OCI-LY7 (cell line): ENCODE data around the gene EXOC4. TPM values are rescaled to one million over a fixed set of nuclear protein-coding genes. Genes with fewer than 3 reads are reported as not detected.

ENCODE experiments used
- BruUV-seq: library from RNA; stranded (reverse); fragments of 400-500 nt; replicated peaks from 2 replicates; lab custom pipeline; 2021; lab: Mats Ljungman, UMichigan
- CTCF ChIA-PET: fragments of 300-600 bp; sonication (Branson Sonifier 250); formaldehyde crosslinking; loops from one replicate; lab custom pipeline; 2022; ENCODE audit warnings: antibody characterized with exemption; ENCODE audit not compliant: unreplicated experiment; lab: Charles Lee
- POLR2A ChIA-PET: fragments of 300-600 bp; sonication (Branson Sonifier 250); formaldehyde crosslinking; loops from one replicate; lab custom pipeline; 2022; ENCODE audit warnings: antibody characterized with exemption; lab: Charles Lee
- DNase-seq: peaks from one replicate; pipeline ENCODE4 v3.0.0-alpha.2; 2015; ENCODE audit warnings: low spot score
- H2AFZ ChIP-seq: fragments of 200-600 bp; sonication (generic), shearing (Covaris generic); 2 replicates; pipeline ENCODE4 v1.6.1; 2014; ENCODE audit warnings: mild to moderate bottlenecking, antibody characterized with exemption, low read length, moderate library complexity
- H3K27ac ChIP-seq: fragments of 200-600 bp; sonication (generic); 2 replicates; pipeline ENCODE4 v1.5.1; 2014; ENCODE audit warnings: mixed run types, low read depth, mild to moderate bottlenecking, moderate library complexity, low read length, inconsistent platforms; ENCODE audit not compliant: poor library complexity, severe bottlenecking
- H3K36me3 ChIP-seq: fragments of 200-600 bp; sonication (generic); 2 replicates; pipeline ENCODE4 v1.6.1; 2014; ENCODE audit warnings: mild to moderate bottlenecking, antibody characterized with exemption, low read length, moderate library complexity, mixed read lengths; ENCODE audit not compliant: insufficient read depth
- H3K4me1 ChIP-seq: fragments of 200-600 bp; sonication (generic); 2 replicates; pipeline ENCODE4 v1.5.1; 2014; ENCODE audit warnings: mild to moderate bottlenecking, low read length; ENCODE audit not compliant: insufficient read depth, poor library complexity, severe bottlenecking
- H3K4me2 ChIP-seq: fragments of 200-600 bp; sonication (generic); 2 replicates; pipeline ENCODE4 v1.6.1; 2014; ENCODE audit warnings: mild to moderate bottlenecking, low read length
- H3K4me3 ChIP-seq: fragments of 200-600 bp; sonication (generic); 2 replicates; pipeline ENCODE4 v1.5.1; 2014; ENCODE audit warnings: mild to moderate bottlenecking, low read depth, low read length; ENCODE audit not compliant: poor library complexity, severe bottlenecking
- H3K79me2 ChIP-seq: fragments of 200-600 bp; sonication (generic); 2 replicates; pipeline ENCODE4 v1.6.1; 2016; ENCODE audit warnings: low read depth, mild to moderate bottlenecking, low read length, moderate library complexity, mixed read lengths; ENCODE audit not compliant: insufficient read depth
- H3K9me2 ChIP-seq: fragments of 200-600 bp; sonication (generic); 2 replicates; pipeline ENCODE4 v1.6.1; 2016; ENCODE audit warnings: mild to moderate bottlenecking, low read length, mixed read lengths; ENCODE audit not compliant: insufficient read depth
- H3K9me3 ChIP-seq: fragments of 200-600 bp; sonication (generic); 2 replicates; pipeline ENCODE4 v1.6.1; 2014; ENCODE audit warnings: mild to moderate bottlenecking, mixed run types, low read length, mixed read lengths
- H4K20me1 ChIP-seq: fragments of 200-600 bp; sonication (generic); 2 replicates; pipeline ENCODE4 v1.6.1; 2014; ENCODE audit warnings: mild to moderate bottlenecking, antibody characterized with exemption, low read length, moderate library complexity, mixed read lengths; ENCODE audit not compliant: insufficient read depth
- EZH2phosphoT487 ChIP-seq: fragments of 200-600 bp; sonication (generic); IDR thresholded peaks from 2 replicates; pipeline ENCODE4 v1.6.1; 2018; ENCODE audit warnings: low read depth, borderline replicate concordance, mild to moderate bottlenecking, mixed run types, antibody characterized with exemption, low read length, moderate library complexity, mixed read lengths
- intact Hi-C: fragments of 100-400 bp; cut with micrococcal nuclease; formaldehyde crosslinking; loops from one replicate; pipeline ENCODE4 v1.10.0; 2022; ENCODE audit not compliant: unreplicated experiment
- total RNA-seq, 2 experiments: library from RNA; depleted of rRNA in 1 of 2; stranded (reverse); fragments of >200 nt in 1 of 2; shearing (Covaris generic) in 1 of 2; gene quantifications; 2 replicates each; pipeline ENCODE4 v1.2.3, GENCODE V29; 2014 to 2022
- TF ChIP-seq, protein P1 (sequence below): fragments of 200-600 bp; sonication (generic); conservative IDR thresholded peaks from 2 replicates; pipeline ENCODE4 v1.5.1; 2014; ENCODE audit warnings: mild to moderate bottlenecking, antibody characterized with exemption, low read length, moderate library complexity, mixed read lengths

Gene EXOC4
- total RNA-seq, 2 experiments from 2014 or later, result 75.1 to 93.2 TPM

DNA sequence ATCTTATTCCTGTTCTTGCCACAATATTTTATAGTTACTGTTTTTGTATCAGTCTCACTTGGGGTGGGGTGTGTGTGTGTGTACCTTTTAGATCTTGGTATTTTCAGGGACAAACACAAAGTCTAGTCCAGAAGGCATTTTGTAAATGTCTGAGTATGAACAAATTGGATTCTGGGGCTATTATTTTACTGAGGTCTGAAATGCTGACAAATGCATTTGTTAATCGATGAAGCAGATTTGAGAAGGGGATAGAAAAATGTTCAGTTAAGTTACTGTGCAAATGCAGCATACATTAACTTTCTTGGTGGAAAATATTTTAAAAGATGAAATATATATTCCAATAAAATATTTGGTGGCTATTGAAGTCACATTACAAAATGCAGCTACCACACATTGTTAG lies 267.4 kb downstream of the EXOC4 start:
- no TSS peak for BruUV-seq
- POLR2A ChIA-PET, result interaction anchor here (0.5 kb wide), 1 partner anchor 635 kb away, joined by 4 read pairs; no protein-coding TSS in a partner anchor
- no peaks in the 10 kb centered on the region for H3K4me1 ChIP-seq
- H3K4me3 ChIP-seq, result no peak overlapping the region
- H2AFZ ChIP-seq, result no peak overlapping the region
- intact Hi-C loops, result no loop called here
- no peaks in the 10 kb centered on the region for H3K9me2 ChIP-seq
- TF ChIP-seq, protein P1, sequence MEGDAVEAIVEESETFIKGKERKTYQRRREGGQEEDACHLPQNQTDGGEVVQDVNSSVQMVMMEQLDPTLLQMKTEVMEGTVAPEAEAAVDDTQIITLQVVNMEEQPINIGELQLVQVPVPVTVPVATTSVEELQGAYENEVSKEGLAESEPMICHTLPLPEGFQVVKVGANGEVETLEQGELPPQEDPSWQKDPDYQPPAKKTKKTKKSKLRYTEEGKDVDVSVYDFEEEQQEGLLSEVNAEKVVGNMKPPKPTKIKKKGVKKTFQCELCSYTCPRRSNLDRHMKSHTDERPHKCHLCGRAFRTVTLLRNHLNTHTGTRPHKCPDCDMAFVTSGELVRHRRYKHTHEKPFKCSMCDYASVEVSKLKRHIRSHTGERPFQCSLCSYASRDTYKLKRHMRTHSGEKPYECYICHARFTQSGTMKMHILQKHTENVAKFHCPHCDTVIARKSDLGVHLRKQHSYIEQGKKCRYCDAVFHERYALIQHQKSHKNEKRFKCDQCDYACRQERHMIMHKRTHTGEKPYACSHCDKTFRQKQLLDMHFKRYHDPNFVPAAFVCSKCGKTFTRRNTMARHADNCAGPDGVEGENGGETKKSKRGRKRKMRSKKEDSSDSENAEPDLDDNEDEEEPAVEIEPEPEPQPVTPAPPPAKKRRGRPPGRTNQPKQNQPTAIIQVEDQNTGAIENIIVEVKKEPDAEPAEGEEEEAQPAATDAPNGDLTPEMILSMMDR, result no peak
- TF ChIP-seq EZH2phosphoT487, result no peak
- no peak overlapping the region for H3K4me2 ChIP-seq
- no peaks in the 10 kb centered on the region for H3K36me3 ChIP-seq
- H3K79me2 ChIP-seq, result no peaks in the 10 kb centered on the region
- CTCF ChIA-PET, result no interaction called here
- H4K20me1 ChIP-seq, result no peaks in the 10 kb centered on the region
- no peaks in the 10 kb centered on the region for H3K9me3 ChIP-seq
- H3K27ac ChIP-seq, result no peak overlapping the region
- DNase-seq, result no peak

DNA sequence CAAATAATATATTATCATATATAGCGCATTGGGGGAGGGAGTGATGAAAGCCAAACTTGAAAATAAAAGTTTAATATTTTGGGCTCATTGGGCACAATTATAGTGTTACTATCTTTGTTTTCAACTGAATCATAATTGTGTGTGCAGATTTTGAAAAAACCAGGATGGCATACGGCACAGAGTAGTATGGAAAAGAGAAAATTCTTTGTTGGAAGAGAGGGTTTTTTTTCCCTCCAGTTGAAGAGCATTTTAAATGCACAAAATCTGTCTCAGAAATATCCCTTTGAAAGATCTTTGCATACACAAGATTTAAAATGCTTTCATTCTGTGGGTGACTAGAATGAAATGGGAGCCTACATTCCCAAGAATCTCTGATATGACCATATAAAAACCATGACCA lies 269.6 kb downstream of the EXOC4 start:
- H3K36me3 ChIP-seq, result no peaks in the 10 kb centered on the region
- H3K27ac ChIP-seq, result no peak overlapping the region
- H3K9me3 ChIP-seq, result no peaks in the 10 kb centered on the region
- ChIA-PET POLR2A (interaction anchor here (1.0 kb wide), 1 partner anchor 23 kb away, joined by 3 read pairs; no protein-coding TSS in a partner anchor), CTCF (no interaction called here)
- no peak for TF ChIP-seq EZH2phosphoT487
- TF ChIP-seq, protein P1, result no peak
- intact Hi-C loops, result no loop called here
- no peak overlapping the region for H2AFZ ChIP-seq
- H3K4me3 ChIP-seq, result no peak overlapping the region
- DNase-seq, result no peak
- BruUV-seq, result no TSS peak
- H3K4me2 ChIP-seq, result no peak overlapping the region
- H4K20me1 ChIP-seq, result no peaks in the 10 kb centered on the region
- H3K4me1 ChIP-seq, result no peaks in the 10 kb centered on the region
- no peaks in the 10 kb centered on the region for H3K79me2 ChIP-seq
- H3K9me2 ChIP-seq, result no peaks in the 10 kb centered on the region

DNA sequence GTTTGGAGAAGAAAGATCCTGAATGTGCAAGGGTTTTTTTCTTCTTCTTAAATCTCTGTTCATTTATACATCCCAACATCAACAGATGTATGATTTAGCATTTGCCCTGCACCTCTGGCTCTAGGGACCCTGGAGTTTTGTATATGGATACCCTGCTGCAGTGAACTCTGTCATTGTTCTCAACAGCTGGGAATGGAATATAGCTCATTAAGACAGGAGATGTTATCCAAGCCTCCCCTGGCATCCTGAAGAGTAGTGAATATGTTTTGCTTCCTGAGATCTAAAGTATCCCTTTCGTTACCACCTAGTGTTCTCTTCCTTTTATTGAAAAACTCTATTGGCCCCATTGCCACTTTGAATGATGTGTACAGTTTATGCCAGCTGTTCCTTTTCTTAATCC lies 275.9 kb downstream of the EXOC4 start:
- Histone ChIP-seq H2AFZ (no peak overlapping the region), H3K9me3 (no peaks in the 10 kb centered on the region), H3K79me2 (no peaks in the 10 kb centered on the region), H3K4me2 (no peak overlapping the region), H3K36me3 (no peaks in the 10 kb centered on the region), H3K27ac (no peak overlapping the region), H3K9me2 (no peaks in the 10 kb centered on the region), H3K4me3 (no peak overlapping the region), H4K20me1 (no peaks in the 10 kb centered on the region), H3K4me1 (no peaks in the 10 kb centered on the region)
- no TSS peak for BruUV-seq
- DNase-seq, result no peak
- ChIA-PET POLR2A (interaction anchor here (0.7 kb wide), 1 partner anchor 27 kb away, joined by 3 read pairs; no protein-coding TSS in a partner anchor), CTCF (no interaction called here)
- intact Hi-C loops, result no loop called here
- TF ChIP-seq, protein P1, result no peak
- TF ChIP-seq EZH2phosphoT487, result no peak
